ENCODE data around the gene PPP1R1B. TPM values are rescaled to one million over a fixed set of nuclear protein-coding genes. Genes with fewer than 3 reads are reported as not detected.
A peak's percentile ranks its signal among the peaks of the same experiment; 100 is the strongest.

PPP1R1B gene
- total and polyA plus RNA-seq, 7 donors: 0.10 to 1.6 (median 0.29) TPM; not detected in 1

GRCh38 chr17:39627047-39627711, 427 bp downstream of the PPP1R1B start:
- no peaks in the 10 kb centered on the region for H3K9me3 ChIP-seq
- H3K36me3 ChIP-seq (ENCODE audit: insufficient read depth in 1 of 2, low read depth in 1 of 2): no peaks in the 10 kb centered on the region
- peaks cover 0 to 52% (median 11%) of the 10 kb centered on the region in 3 donors for H3K27me3 ChIP-seq (ENCODE audit: insufficient read depth in 3 of 3, low read length in 2 of 3)
- TF ChIP-seq CTCF (IDR thresholded peaks at IDR 0.05): no peak
- peak overlapping the region; percentile 51 for H3K4me3 ChIP-seq
- intact Hi-C loops (cut with DNase I): loop anchor here in 1 of 2 donors (10.0 kb wide), 1 partner anchor 238 kb away; the partner anchor contains the start of genes IKZF3 and ZPBP2
- no peak for ATAC-seq
- no peak for DNase-seq
- no peak overlapping the region for H3K27ac ChIP-seq
- 2 to 5% (median 5%) methylated on average over 30 to 72 of the region's 72 CpGs for WGBS, 3 donors
- peaks cover 5% of the 10 kb centered on the region for H3K4me1 ChIP-seq

- WGBS, 3 donors: 50 to 53% (median 51%) methylated on average over 15 to 16 of the region's 16 CpGs
- Histone ChIP-seq H3K27ac (no peak overlapping the region), H3K4me1 (peaks cover 5% of the 10 kb centered on the region), H3K9me3 (no peaks in the 10 kb centered on the region), H3K36me3 (ENCODE audit: insufficient read depth in 1 of 2, low read depth in 1 of 2) (no peaks in the 10 kb centered on the region), H3K27me3 (ENCODE audit: insufficient read depth in 3 of 3, low read length in 2 of 3) (peaks cover 0 to 52% (median 13%) of the 10 kb centered on the region in 3 donors), H3K4me3 (no peak overlapping the region)
- no peak for TF ChIP-seq CTCF (IDR thresholded peaks at IDR 0.05)
- ATAC-seq (no peak), DNase-seq (no peak)
- intact Hi-C loops (cut with DNase I): loop anchor here in 1 of 2 donors (10.0 kb wide), 1 partner anchor 237 kb away; the partner anchor contains the start of genes IKZF3 and ZPBP2
These were observed 1.2 kb downstream of the PPP1R1B start for GRCh38 chr17:39627712-39628516.

- no peaks in the 10 kb centered on the region for H3K9me3 ChIP-seq
- H3K27ac ChIP-seq: no peak overlapping the region
- 56 to 64% (median 58%) methylated on average over 10 of the region's 10 CpGs for WGBS, 3 donors
- DNase-seq: no peak
- no peak overlapping the region for H3K4me3 ChIP-seq
- no peaks in the 10 kb centered on the region for H3K36me3 ChIP-seq (ENCODE audit: insufficient read depth in 1 of 2, low read depth in 1 of 2)
- peaks cover 0 to 52% (median 13%) of the 10 kb centered on the region in 3 donors for H3K27me3 ChIP-seq (ENCODE audit: insufficient read depth in 3 of 3, low read length in 2 of 3)
- no peak for ATAC-seq
- TF ChIP-seq CTCF (IDR thresholded peaks at IDR 0.05): no peak
- peaks cover 5% of the 10 kb centered on the region for H3K4me1 ChIP-seq
- intact Hi-C loops (cut with DNase I): loop anchor here in 1 of 2 donors (10.0 kb wide), 1 partner anchor 236 kb away; the partner anchor contains the start of genes IKZF3 and ZPBP2
These were observed 2.1 kb downstream of the PPP1R1B start for GRCh38 chr17:39628655-39629493.

- TF ChIP-seq CTCF (IDR thresholded peaks at IDR 0.05): no peak
- no peak for DNase-seq
- Histone ChIP-seq H3K4me3 (no peak overlapping the region), H3K27ac (no peak overlapping the region), H3K27me3 (ENCODE audit: insufficient read depth in 3 of 3, low read length in 2 of 3) (peaks cover 0 to 51% (median 13%) of the 10 kb centered on the region in 3 donors), H3K4me1 (peaks cover 5% of the 10 kb centered on the region), H3K36me3 (ENCODE audit: insufficient read depth in 1 of 2, low read depth in 1 of 2) (no peaks in the 10 kb centered on the region), H3K9me3 (no peaks in the 10 kb centered on the region)
- 69 to 73% (median 70%) methylated on average over 3 of the region's 3 CpGs for WGBS, 3 donors
- ATAC-seq: no peak
- intact Hi-C loops (cut with DNase I): loop anchor here in 1 of 2 donors (10.0 kb wide), 1 partner anchor 235 kb away; the partner anchor contains the start of genes IKZF3 and ZPBP2
These were observed 2.7 kb downstream of the PPP1R1B start for GRCh38 chr17:39629494-39629880.
